Omental fat pad (tissue), 4 donors: Measurements from ENCODE around the gene ADCY2. TPM values are rescaled to one million over a fixed set of nuclear protein-coding genes. Genes with fewer than 3 reads are reported as not detected.

Source experiments
- ATAC-seq: fragments of 150-250 bp; one replicate; pipeline ENCODE4 v1.9.1; 2016; ENCODE audit warnings: mild to moderate bottlenecking, moderate library complexity; ENCODE audit not compliant: low FRiP score
- DNase-seq: peaks from one replicate; pipeline ENCODE4 v3.0.0-alpha.2; 2019; ENCODE audit warnings: low spot score
- total RNA-seq, 4 donors: library from RNA; depleted of rRNA; stranded (reverse); fragments of >200 nt; gene quantifications; one replicate each; pipeline ENCODE4 v1.1.0, GENCODE V29; 2016
- TF ChIP-seq, protein P1 (sequence below), 3 donors: fragments of 450-650 bp; IDR thresholded peaks; one replicate each; pipeline ENCODE4 v1.5.1; 2016 to 2017; ENCODE audit warnings: antibody characterized with exemption in 3 of 3, mild to moderate bottlenecking in 3 of 3, moderate library complexity in 2 of 3

Gene ADCY2
- total RNA-seq, 4 donors from 2014 or later: 1.1 to 2.4 (median 1.7) TPM

DNA sequence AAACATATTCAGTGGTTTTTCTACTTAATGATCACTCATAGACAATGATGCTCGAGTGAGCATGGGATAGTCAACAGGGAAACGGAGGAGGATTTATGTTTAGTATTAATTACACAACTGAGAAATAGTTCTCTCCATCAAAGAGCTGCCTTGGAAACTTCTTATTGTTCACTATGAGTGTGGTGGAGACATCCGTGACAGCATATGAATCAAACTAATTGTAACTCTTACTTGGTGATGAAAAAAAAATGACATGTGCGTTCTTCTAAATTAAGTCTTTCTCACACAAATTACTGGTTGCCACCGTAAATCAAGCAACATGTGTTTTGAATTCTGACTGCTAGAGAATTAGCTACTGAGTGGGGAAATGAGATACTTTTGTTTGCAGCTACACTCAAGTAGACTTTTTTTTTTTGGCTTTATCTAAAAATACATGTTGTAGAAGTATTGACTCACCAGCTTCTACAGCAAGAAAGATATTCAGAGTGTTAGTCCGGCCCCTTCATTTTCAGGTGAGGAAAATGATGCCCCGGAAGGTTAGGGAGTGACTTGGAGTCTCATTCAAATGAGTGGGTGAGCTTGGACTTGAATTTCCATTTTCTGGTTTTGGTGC, 275.5 kb downstream of the ADCY2 start:
- no peak for ATAC-seq
- DNase-seq: no peak
- TF ChIP-seq, protein P1, sequence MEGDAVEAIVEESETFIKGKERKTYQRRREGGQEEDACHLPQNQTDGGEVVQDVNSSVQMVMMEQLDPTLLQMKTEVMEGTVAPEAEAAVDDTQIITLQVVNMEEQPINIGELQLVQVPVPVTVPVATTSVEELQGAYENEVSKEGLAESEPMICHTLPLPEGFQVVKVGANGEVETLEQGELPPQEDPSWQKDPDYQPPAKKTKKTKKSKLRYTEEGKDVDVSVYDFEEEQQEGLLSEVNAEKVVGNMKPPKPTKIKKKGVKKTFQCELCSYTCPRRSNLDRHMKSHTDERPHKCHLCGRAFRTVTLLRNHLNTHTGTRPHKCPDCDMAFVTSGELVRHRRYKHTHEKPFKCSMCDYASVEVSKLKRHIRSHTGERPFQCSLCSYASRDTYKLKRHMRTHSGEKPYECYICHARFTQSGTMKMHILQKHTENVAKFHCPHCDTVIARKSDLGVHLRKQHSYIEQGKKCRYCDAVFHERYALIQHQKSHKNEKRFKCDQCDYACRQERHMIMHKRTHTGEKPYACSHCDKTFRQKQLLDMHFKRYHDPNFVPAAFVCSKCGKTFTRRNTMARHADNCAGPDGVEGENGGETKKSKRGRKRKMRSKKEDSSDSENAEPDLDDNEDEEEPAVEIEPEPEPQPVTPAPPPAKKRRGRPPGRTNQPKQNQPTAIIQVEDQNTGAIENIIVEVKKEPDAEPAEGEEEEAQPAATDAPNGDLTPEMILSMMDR (IDR thresholded peaks at IDR 0.05): no peak

- no peak for ATAC-seq
- TF ChIP-seq, protein P1 (IDR thresholded peaks at IDR 0.05): no peak
- DNase-seq: no peak
Measured at GRCh38 chr5:7673658-7674057, 277.7 kb downstream of the ADCY2 start.

DNA sequence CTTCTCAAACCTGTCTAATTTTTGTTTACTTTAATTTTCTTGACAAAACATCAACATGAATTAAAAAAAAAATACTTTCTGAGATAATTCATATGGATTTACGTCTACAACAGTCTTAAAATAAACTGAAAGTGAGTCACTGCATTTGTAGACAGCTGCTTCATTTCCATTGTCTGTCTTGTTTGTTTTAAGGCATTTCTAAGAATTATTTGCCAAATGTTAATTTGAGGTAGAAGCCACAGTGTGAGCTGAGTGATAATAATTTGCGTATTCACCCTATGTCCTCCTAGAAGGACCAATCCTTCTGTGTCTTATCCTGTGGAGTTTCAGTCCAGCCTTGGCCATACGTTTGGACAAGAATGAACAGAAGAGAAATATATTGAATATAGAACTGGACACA, 280.5 kb downstream of the ADCY2 start:
- no peak for ATAC-seq
- no peak for DNase-seq
- TF ChIP-seq, protein P1 (IDR thresholded peaks at IDR 0.05): no peak

- ATAC-seq: no peak
- TF ChIP-seq, protein P1 (IDR thresholded peaks at IDR 0.05): no peak
- DNase-seq: no peak
Measured at GRCh38 chr5:7678030-7678429, 282.1 kb downstream of the ADCY2 start.

DNA sequence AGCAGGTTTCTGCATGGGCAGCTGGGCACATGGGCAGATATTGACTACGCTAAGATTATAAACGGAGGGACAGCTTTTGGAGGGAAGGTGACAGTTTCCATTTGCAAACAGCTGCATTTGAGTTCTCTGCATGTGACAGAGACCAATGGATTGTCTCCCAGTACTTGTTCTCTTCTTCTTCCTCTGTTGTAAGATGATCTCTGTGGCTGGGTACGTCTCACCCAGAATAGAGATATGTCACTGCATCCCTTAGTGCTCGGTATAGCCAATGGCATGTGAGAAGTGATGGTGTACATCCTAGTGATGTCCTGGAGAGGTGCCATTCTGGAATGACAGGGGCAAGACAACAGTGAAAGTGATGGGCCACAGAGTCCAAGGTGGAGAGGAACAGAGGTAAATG, 283.7 kb downstream of the ADCY2 start:
- TF ChIP-seq, protein P1 (IDR thresholded peaks at IDR 0.05): no peak
- ATAC-seq (no peak), DNase-seq (no peak)

DNA sequence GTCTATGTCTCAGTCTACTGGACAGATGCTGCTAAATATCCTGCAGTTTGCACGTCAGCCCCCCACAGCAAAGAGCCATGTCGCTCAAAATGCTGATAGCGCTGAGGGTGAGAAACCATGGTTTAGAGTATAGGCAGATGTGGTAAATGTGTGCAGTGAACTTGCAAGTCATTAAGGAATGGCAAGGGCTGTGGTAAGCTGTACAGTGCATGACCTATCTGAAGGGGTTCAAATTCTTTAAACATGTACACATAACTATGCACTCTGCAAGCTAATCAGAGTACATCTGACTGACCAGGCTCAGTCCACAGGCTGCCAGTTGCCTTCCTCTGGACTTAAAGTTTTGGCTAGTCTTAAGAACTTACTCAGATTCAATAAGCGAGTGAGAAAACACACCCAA, 284.3 kb downstream of the ADCY2 start:
- TF ChIP-seq, protein P1 (IDR thresholded peaks at IDR 0.05): no peak
- DNase-seq (no peak), ATAC-seq (no peak)

GRCh38 chr5:7682379-7682778, 286.4 kb downstream of the ADCY2 start:
- DNase-seq (no peak), ATAC-seq (no peak)
- TF ChIP-seq, protein P1 (IDR thresholded peaks at IDR 0.05): no peak
